Measurements from ENCODE around the gene GPC5. TPM values are rescaled to one million over a fixed set of nuclear protein-coding genes. Genes with fewer than 3 reads are reported as not detected.

The GPC5 gene
- total RNA-seq, 1 donor from 2014 or later, result 0.07 TPM

DNA sequence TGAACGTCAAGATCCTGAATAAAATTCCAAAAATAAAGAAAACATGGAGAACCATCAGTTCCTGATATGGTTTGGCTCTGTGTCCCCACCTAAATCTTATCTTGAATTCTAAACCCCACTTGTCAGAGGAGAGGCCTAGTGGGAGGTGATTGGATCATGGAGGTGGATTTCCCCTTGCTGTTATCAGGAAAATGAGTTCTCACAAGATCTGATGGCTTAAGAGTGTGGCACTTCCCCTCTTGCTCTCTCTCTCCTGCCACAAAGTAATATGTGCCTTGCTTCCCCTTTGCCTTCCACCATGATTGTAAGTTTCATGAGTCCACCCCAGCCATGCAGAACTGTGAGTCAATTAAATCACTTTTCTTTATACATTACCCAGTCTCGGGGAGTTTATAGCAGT lies 827.4 kb downstream of the GPC5 start:
- no peak for DNase-seq (ENCODE audit: low spot score)
- Histone ChIP-seq H3K27me3 (no peaks in the 10 kb centered on the region), H3K4me1 (peaks cover 8% of the 10 kb centered on the region), H3K4me3 (no peak overlapping the region), H4K20me1 (ENCODE audit: low read depth) (no peaks in the 10 kb centered on the region), H3K4me2 (no peak overlapping the region), H2AFZ (replicated peaks) (no peak overlapping the region), H3K27ac (no peak overlapping the region), H3K79me2 (ENCODE audit: low read depth) (no peaks in the 10 kb centered on the region), H3K36me3 (no peaks in the 10 kb centered on the region), H3K9ac (no peak overlapping the region), H3F3A (ENCODE audit: low read depth) (no peaks in the 10 kb centered on the region), H3K9me3 (ENCODE audit: low read depth) (no peaks in the 10 kb centered on the region)
- TF ChIP-seq, protein P1, sequence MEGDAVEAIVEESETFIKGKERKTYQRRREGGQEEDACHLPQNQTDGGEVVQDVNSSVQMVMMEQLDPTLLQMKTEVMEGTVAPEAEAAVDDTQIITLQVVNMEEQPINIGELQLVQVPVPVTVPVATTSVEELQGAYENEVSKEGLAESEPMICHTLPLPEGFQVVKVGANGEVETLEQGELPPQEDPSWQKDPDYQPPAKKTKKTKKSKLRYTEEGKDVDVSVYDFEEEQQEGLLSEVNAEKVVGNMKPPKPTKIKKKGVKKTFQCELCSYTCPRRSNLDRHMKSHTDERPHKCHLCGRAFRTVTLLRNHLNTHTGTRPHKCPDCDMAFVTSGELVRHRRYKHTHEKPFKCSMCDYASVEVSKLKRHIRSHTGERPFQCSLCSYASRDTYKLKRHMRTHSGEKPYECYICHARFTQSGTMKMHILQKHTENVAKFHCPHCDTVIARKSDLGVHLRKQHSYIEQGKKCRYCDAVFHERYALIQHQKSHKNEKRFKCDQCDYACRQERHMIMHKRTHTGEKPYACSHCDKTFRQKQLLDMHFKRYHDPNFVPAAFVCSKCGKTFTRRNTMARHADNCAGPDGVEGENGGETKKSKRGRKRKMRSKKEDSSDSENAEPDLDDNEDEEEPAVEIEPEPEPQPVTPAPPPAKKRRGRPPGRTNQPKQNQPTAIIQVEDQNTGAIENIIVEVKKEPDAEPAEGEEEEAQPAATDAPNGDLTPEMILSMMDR (IDR thresholded peaks at IDR 0.05), result no peak
- TF ChIP-seq EZH2phosphoT487 (IDR thresholded peaks at IDR 0.05), result no peak
- TF ChIP-seq EZH2 (IDR thresholded peaks at IDR 0.05), result no peak
- H3K4me1 Mint-ChIP-seq, result peaks cover 12% of the 10 kb centered on the region
- no peaks in the 10 kb centered on the region for H3K9me3 Mint-ChIP-seq
- H3K27me3 Mint-ChIP-seq (ENCODE audit: insufficient read depth, low read depth), result no peaks in the 10 kb centered on the region
- no peaks in the 10 kb centered on the region for H3K36me3 Mint-ChIP-seq
- no peak overlapping the region for H3K4me3 Mint-ChIP-seq
- H3K27ac Mint-ChIP-seq, result no peak overlapping the region

DNA sequence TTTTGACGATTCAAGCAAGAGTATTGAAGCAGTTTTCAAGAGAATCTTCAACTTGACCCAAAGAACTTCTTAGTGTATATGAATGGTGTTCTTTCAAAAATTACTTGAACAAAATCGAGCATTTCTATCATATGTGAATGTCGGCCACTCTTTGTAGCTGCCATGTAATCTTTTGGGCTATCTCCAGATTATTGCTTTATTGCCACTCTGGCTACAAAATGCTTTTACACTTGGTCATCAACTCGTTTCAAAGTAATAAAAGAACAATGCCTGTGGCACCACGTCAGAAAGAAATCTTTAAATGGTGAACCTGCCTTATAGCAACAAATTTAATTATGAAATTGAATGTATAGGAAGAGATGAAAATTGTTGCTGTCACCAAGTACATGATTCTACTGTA lies 834.5 kb downstream of the GPC5 start:
- H3K4me3 Mint-ChIP-seq, result no peak overlapping the region
- no peak overlapping the region for H3K27ac ChIP-seq

DNA sequence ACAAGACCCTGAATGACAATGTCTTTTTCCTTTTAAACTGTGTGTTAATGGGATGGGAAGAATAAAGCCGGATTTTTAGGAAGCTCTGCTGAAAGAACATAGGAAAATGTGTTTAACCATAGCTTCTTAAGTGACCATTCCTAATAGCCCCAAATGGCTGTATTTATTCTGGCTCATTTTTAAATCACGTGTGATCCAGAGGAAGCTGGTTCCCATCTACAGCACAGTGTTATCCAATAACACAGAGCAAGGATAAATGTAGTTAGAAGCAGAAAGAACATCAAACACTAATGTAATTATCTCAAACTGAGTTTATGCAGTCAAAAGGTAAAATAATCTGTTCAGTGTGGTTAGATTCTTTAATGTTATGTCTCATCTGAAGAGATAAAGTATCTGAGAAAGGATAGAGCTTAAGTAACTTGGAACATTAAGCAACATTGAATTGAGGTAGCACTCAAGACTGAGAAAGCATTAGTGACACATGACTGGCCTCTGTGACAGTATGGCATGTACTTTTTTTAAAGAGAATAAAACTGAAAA lies 853.3 kb downstream of the GPC5 start:
- Histone ChIP-seq H3K9me3 (ENCODE audit: low read depth) (no peaks in the 10 kb centered on the region), H3K27me3 (no peaks in the 10 kb centered on the region), H2AFZ (replicated peaks) (no peak overlapping the region), H3K27ac (no peak overlapping the region), H4K20me1 (ENCODE audit: low read depth) (no peaks in the 10 kb centered on the region), H3F3A (ENCODE audit: low read depth) (no peaks in the 10 kb centered on the region), H3K4me2 (no peak overlapping the region), H3K4me1 (no peaks in the 10 kb centered on the region), H3K9ac (no peak overlapping the region), H3K79me2 (ENCODE audit: low read depth) (no peaks in the 10 kb centered on the region), H3K4me3 (no peak overlapping the region), H3K36me3 (no peaks in the 10 kb centered on the region)
- Mint-ChIP-seq H3K9me3 (no peaks in the 10 kb centered on the region), H3K36me3 (no peaks in the 10 kb centered on the region), H3K27ac (no peak overlapping the region), H3K4me3 (no peak overlapping the region), H3K4me1 (no peaks in the 10 kb centered on the region), H3K27me3 (ENCODE audit: insufficient read depth, low read depth) (no peaks in the 10 kb centered on the region)
- no peak for TF ChIP-seq EZH2 (IDR thresholded peaks at IDR 0.05)
- no peak for TF ChIP-seq EZH2phosphoT487 (IDR thresholded peaks at IDR 0.05)
- TF ChIP-seq, protein P1 (IDR thresholded peaks at IDR 0.05), result no peak
- DNase-seq (ENCODE audit: low spot score), result no peak

More for the DNA sequence above, 834.5 kb downstream of the GPC5 start:
- TF ChIP-seq EZH2 (IDR thresholded peaks at IDR 0.05), result no peak
- no peak for TF ChIP-seq EZH2phosphoT487 (IDR thresholded peaks at IDR 0.05)
- TF ChIP-seq, protein P1 (IDR thresholded peaks at IDR 0.05), result no peak
- H3K27me3 ChIP-seq, result no peaks in the 10 kb centered on the region
- H3K79me2 ChIP-seq (ENCODE audit: low read depth), result no peaks in the 10 kb centered on the region
- H3K36me3 ChIP-seq, result no peaks in the 10 kb centered on the region
- no peak overlapping the region for H3K4me2 ChIP-seq
- H2AFZ ChIP-seq (replicated peaks), result no peak overlapping the region
- no peaks in the 10 kb centered on the region for H3K4me1 Mint-ChIP-seq
- no peak overlapping the region for H3K27ac Mint-ChIP-seq
- no peaks in the 10 kb centered on the region for H4K20me1 ChIP-seq (ENCODE audit: low read depth)
- no peaks in the 10 kb centered on the region for H3K4me1 ChIP-seq
- H3K9me3 Mint-ChIP-seq, result no peaks in the 10 kb centered on the region
- H3K4me3 ChIP-seq, result no peak overlapping the region
- H3K27me3 Mint-ChIP-seq (ENCODE audit: insufficient read depth, low read depth), result no peaks in the 10 kb centered on the region
- no peaks in the 10 kb centered on the region for H3K9me3 ChIP-seq (ENCODE audit: low read depth)
- H3K9ac ChIP-seq, result no peak overlapping the region
- H3K36me3 Mint-ChIP-seq, result no peaks in the 10 kb centered on the region
- no peak for DNase-seq (ENCODE audit: low spot score)
- no peaks in the 10 kb centered on the region for H3F3A ChIP-seq (ENCODE audit: low read depth)
